D721Med (cell line): Measurements from ENCODE around the gene DLST.

Experiments used
- DNase-seq: peaks from one replicate; pipeline ENCODE4 v3.0.0; 2011; ENCODE audit warnings: low spot score; ENCODE audit not compliant: insufficient read length
- FAIRE-seq: peaks from 2 replicates; lab custom pipeline; 2011; peaks lifted over from hg19 to GRCh38; lab: Jason Lieb, UNC
- TF ChIP-seq, protein P1 (sequence below): IDR thresholded peaks from 2 replicates; pipeline ENCODE4 v1.5.1; 2012; ENCODE audit warnings: mild to moderate bottlenecking, control low read depth; ENCODE audit not compliant: insufficient read depth; ENCODE audit errors: missing control alignments

DLST gene

DNA sequence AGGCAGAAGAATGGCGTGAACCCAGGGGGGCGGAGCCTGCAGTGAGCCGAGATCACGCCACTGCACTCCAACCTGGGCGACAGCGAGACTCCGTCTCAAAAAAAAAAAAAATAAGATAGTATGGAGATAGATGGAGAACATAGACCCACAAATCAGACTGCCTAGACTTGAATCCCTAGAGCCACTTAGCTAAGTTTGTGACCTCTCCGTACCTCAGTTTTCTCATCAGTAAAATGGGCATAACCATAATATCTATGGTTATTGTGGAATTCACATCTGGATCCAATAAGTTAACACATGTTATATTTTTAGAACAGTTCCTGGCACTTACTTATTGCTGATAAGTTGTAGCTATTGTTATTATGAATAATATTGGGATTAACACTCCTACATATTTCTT is 13.0 kb upstream of the DLST start:
- DNase-seq, result no peak
- TF ChIP-seq, protein P1, sequence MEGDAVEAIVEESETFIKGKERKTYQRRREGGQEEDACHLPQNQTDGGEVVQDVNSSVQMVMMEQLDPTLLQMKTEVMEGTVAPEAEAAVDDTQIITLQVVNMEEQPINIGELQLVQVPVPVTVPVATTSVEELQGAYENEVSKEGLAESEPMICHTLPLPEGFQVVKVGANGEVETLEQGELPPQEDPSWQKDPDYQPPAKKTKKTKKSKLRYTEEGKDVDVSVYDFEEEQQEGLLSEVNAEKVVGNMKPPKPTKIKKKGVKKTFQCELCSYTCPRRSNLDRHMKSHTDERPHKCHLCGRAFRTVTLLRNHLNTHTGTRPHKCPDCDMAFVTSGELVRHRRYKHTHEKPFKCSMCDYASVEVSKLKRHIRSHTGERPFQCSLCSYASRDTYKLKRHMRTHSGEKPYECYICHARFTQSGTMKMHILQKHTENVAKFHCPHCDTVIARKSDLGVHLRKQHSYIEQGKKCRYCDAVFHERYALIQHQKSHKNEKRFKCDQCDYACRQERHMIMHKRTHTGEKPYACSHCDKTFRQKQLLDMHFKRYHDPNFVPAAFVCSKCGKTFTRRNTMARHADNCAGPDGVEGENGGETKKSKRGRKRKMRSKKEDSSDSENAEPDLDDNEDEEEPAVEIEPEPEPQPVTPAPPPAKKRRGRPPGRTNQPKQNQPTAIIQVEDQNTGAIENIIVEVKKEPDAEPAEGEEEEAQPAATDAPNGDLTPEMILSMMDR, result no peak
- FAIRE-seq, result no peak

DNA sequence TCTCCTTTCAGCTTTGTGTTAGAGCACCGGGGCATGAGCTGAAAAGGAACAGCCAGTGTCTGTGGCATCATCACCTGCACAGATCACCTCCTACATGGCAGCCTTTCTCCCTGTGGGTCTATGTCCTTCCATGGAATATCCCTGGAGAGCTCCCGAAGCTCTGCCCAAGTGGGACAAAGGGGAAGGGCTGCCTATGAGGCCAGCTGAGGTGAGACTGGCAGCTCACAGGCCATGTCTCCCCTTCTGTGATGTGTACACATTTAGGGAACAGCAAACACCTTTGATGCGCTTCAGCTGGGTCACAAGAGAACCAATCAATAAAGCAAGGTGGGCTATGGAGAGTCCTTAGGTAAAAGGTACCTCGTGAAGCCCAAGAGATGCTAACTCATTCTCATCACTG is 9.9 kb upstream of the DLST start:
- no peak for FAIRE-seq
- TF ChIP-seq, protein P1, result no peak
- no peak for DNase-seq

DNA sequence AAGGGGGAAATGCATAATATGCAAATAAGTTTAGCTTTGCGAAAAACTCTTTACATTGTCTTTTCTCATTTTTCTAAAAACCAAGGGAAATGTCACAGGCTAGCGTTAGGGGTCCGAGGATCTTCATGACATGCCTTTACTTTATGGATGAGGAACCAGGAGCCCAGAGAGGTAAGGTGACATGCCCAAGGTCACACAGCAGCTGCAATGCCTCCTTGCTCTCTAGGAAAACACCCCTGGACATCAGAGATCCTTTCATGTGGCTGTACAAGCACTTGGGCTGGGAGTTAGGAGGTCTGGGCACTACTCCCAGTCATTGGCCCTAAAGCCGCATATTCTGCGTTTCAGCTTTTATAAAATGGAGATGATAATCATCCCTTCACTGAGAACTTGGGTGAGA is 6.5 kb upstream of the DLST start:
- DNase-seq, result no peak
- TF ChIP-seq, protein P1, result no peak
- no peak for FAIRE-seq

DNA sequence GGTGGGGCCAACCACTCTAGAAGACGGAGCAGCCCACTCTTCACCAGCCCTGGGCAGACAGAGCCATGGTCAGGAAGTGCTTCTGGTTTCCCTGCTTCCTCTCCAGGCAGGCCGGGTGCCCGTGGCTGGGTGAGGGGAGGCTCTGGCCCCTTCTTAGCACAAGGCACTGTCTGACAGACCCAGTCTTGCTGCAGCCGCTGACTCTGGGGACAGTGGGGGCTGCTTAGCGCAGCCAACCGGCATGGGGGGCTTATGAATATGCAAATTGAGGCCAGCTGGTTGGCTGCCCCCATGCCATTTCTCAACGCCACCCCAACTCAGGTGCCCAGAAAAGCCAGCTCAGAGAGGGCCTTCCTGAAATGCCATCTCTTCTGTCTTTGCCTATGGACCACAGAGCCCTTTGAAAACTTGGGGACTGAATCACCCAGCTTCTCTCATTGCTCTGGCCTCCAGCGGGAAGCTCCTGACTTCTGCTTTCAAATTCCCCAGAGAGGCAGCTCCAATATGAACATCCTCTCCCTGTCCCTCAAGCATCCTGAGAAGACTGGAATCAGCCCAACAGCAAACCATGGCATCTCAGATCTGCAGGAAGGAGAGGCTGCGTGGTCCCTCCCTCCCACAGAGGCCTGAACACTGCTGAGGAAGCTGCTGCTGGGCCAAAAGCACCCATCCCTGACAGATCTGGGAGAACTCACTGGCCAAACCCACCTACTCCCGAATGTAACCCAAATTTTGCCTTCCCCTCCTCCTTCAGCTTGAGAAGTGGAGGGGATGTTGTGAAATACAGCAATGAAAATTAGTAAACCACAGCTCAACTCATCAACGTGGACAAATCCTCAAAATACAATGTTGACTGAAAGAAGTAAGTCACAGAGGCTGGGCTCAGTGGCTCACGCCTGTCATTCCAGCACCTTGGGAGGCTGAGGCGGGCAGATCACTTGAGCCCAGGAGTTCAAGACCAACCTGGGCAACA is 5.5 kb upstream of the DLST start, which contains the start of gene PROX2:
PROX2 (minus strand) TSS at position 205 of the 973 bp plus-strand sequence. CDS start 12,311 bp downstream, outside the sequence.
- TF ChIP-seq, protein P1, result no peak
- DNase-seq (no peak), FAIRE-seq (no peak)

DNA sequence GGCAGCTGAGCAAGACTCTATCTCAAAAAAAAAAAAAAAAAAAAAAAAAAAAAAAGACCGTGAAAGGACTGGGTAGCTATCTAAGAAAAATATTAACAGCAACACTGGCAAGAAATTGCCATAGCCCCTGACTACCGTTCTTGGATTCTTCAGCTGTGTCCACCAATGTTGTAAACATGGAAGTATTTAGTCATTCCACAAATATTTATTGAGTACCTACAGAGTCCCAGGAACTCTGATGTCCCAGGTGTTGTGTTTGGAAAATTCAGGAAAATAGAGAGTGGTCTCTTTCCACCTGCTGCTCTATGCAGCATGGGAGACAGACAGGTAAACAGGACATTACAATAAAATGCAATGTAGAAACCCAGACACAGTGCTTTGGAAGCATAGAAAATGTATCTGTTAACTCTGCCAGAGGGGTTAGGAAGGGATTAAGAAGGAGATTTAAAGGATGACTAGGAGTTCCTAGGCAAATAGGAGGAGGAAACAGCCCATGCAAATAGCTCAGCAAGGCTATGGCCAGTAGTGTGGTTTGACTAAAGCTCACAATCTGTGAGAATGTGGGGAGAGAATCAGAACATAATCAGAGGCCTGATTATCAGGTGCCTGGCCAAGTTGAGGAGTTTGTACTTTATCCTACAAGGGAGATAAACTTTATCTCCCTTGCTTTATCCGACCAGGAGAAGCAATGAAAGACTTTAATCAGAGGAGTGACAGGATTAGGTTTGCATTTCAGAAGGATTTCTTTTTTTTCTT is 2.1 kb upstream of the DLST start:
- TF ChIP-seq, protein P1, result no peak
- FAIRE-seq, result peak; percentile 6

DNA sequence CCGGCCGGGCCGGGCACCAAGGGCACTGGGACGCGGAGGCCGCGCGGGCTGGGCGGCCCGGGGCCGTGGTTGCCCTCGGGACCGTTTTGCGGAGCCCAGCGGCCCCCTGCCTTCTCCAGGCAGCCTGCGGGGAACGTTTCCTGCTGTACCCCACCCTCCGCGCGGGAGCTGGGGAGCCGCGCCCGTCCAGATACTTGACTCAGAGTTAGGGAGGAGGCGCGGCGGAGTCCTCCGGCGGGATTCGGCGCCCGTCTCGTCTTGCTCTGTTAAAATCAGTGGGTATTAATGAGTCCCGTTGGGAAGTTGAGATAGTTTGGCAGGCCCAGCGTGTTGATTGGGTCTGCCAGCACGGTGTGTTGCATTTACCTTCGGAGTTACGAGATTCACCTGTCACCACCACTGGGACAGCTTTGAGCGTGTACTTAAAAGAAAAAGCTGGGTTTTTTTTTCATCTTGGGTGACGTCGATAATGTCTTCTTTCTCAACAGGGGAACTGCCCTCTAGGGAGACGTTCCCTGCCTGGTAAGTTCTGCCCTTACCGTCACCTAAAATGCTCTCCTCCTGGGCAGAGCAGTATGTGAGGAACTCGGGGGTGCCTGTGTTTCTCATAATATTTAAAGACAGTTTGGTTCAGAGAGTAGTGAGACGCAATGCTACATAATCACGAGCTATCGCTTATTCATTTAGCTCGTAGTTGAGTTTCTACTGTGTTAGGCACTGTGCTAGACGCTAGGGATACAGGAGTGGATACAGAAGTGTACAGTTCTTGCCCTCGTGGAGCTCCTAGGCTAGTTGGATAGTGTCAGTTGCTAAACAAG is 596 bp downstream of the DLST start:
- DNase-seq, result no peak
- no peak for FAIRE-seq
- TF ChIP-seq, protein P1, result no peak

More for the DNA sequence above, 2.1 kb upstream of the DLST start:
- no peak for DNase-seq
